ENCODE results near the gene SLC8A2.

DNA sequence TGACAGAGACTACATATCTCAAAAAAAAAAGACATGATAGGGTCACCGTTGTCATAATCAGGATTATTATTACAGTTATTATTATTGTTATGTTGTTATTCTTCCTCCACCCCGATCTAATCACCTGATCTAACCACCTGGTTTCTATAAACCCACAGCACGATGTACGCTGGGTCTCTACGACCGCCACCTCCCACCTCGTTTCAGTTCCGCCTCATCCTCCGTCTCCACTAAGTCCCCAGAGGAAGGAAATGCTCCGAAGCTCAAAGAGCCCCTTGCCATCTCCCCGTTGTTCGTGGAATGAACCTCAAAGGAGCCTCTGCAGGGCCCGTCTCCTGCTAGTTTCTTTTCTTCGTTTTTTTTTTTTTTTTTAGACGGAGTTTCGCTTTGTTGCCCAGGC, 36.5 kb downstream of the SLC8A2 start:
- TF ChIP-seq CTCF (IDR thresholded peaks at IDR 0.05): no peak
- no peak for TF ChIP-seq POLR2A (IDR thresholded peaks at IDR 0.05)
